ENCODE measurements around the gene MCFD2. TPM values are rescaled to one million over a fixed set of nuclear protein-coding genes. Genes with fewer than 3 reads are reported as not detected.

The MCFD2 gene
- total RNA-seq, 1 donor from 2014 or later, result 46.0 TPM

DNA sequence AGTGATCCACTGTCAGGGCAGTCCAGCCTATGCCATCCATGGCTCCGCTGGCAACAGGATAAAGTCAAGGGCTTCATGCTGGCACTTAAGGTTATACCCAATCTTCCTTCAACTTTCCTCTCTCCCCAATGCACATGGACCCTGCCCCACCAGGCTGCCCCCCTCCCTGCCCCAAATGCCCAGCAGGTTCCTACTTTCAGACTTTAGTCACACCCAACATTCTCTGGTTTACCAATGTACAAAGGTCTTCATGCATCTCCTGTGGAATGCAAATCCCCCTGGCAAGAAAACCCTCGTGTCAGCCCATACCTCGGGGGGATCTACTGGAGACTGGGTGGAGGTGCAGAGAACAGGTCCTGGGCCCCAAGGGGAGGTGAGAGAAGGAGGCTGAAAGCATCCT lies 59.3 kb downstream of the MCFD2 start:
- H3K4me1 Mint-ChIP-seq (ENCODE audit: low read depth), result no peaks in the 10 kb centered on the region
- H3K27ac Mint-ChIP-seq, result no peak overlapping the region
- H3K9me3 Mint-ChIP-seq, result no peaks in the 10 kb centered on the region
- DNase-seq (ENCODE audit: low spot score), result no peak
- no peaks in the 10 kb centered on the region for H3K36me3 Mint-ChIP-seq (ENCODE audit: low read depth)
- H3K4me3 Mint-ChIP-seq (ENCODE audit: low read depth), result no peak overlapping the region
- intact Hi-C loops (cut with micrococcal nuclease), result no loop called here
- peaks cover 2% of the 10 kb centered on the region for H3K27me3 Mint-ChIP-seq (ENCODE audit: low read depth)

DNA sequence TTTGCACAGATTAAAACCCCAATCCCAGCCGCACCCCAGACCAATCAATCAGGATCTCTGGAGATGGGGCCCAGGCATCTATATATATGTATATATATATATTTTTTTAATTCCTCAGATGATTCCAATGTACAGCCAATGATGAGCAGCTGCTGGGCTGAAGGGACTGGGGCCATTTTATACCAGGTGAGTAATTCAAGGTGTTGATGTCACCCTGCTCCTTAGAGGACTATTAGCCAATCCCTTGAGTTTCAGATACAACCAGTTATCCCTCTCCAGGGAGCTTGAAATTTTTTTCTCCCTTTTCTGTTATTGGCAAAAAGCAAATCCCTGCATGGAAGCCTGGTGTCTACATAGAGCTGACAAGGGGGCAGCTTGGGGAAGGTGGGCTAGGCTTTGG lies 59.8 kb downstream of the MCFD2 start:
- H3K4me1 Mint-ChIP-seq (ENCODE audit: low read depth), result no peaks in the 10 kb centered on the region
- H3K27ac Mint-ChIP-seq, result no peak overlapping the region
- H3K9me3 Mint-ChIP-seq, result no peaks in the 10 kb centered on the region
- DNase-seq (ENCODE audit: low spot score), result no peak
- H3K4me3 Mint-ChIP-seq (ENCODE audit: low read depth), result no peak overlapping the region
- intact Hi-C loops (cut with micrococcal nuclease), result no loop called here
- H3K36me3 Mint-ChIP-seq (ENCODE audit: low read depth), result no peaks in the 10 kb centered on the region
- H3K27me3 Mint-ChIP-seq (ENCODE audit: low read depth), result peaks cover 2% of the 10 kb centered on the region

GRCh38 chr2:46854260-46854659 lies 61.3 kb downstream of the MCFD2 start:
- peaks cover 6% of the 10 kb centered on the region for H3K27me3 Mint-ChIP-seq (ENCODE audit: low read depth)

GRCh38 chr2:46852598-46852997 lies 63.0 kb downstream of the MCFD2 start:
- no peak overlapping the region for H3K27ac Mint-ChIP-seq
- peaks cover 13% of the 10 kb centered on the region for H3K27me3 Mint-ChIP-seq (ENCODE audit: low read depth)
- DNase-seq (ENCODE audit: low spot score), result no peak
- no peaks in the 10 kb centered on the region for H3K4me1 Mint-ChIP-seq (ENCODE audit: low read depth)
- no peaks in the 10 kb centered on the region for H3K36me3 Mint-ChIP-seq (ENCODE audit: low read depth)
- intact Hi-C loops (cut with micrococcal nuclease), result no loop called here
- H3K4me3 Mint-ChIP-seq (ENCODE audit: low read depth), result no peak overlapping the region
- no peaks in the 10 kb centered on the region for H3K9me3 Mint-ChIP-seq

More at GRCh38 chr2:46854260-46854659, 61.3 kb downstream of the MCFD2 start:
- DNase-seq (ENCODE audit: low spot score), result no peak
- intact Hi-C loops (cut with micrococcal nuclease), result no loop called here
- Mint-ChIP-seq H3K4me3 (ENCODE audit: low read depth) (no peak overlapping the region), H3K36me3 (ENCODE audit: low read depth) (no peaks in the 10 kb centered on the region), H3K27ac (no peak overlapping the region), H3K4me1 (ENCODE audit: low read depth) (no peaks in the 10 kb centered on the region), H3K9me3 (no peaks in the 10 kb centered on the region)

- H3K36me3 Mint-ChIP-seq (ENCODE audit: low read depth), result no peaks in the 10 kb centered on the region
- H3K4me3 Mint-ChIP-seq (ENCODE audit: low read depth), result no peak overlapping the region
- intact Hi-C loops (cut with micrococcal nuclease), result no loop called here
- no peaks in the 10 kb centered on the region for H3K9me3 Mint-ChIP-seq
- H3K4me1 Mint-ChIP-seq (ENCODE audit: low read depth), result no peaks in the 10 kb centered on the region
- H3K27ac Mint-ChIP-seq, result no peak overlapping the region
- H3K27me3 Mint-ChIP-seq (ENCODE audit: low read depth), result peaks cover 13% of the 10 kb centered on the region
- DNase-seq (ENCODE audit: low spot score), result no peak
These were observed 63.5 kb downstream of the MCFD2 start for GRCh38 chr2:46852124-46852523.

Other genes starting within 250 kb of the MCFD2 start
- gene SOCS5, start 216.5 kb downstream of the MCFD2 start, total RNA-seq, result 6.2 and 6.7 TPM in 2 replicates
- 75.2 and 75.5 TPM in 2 replicates for gene TTC7A, start 25.4 kb upstream of the MCFD2 start, total RNA-seq
- gene STPG4, start 239.5 kb upstream of the MCFD2 start, total RNA-seq, result not detected in 2 replicates

Data from activated T-helper 2 cell treated with anti-CD3 and anti-CD28 coated beads, Interferon-gamma antibody, Interleukin-2, Interleukin-4, amounts not matched to agents 10 μg/mL and 5 μg/mL and 100 μg/mL, durations not matched to agents 14 hours and 24 hours and 36 hours (primary cell).